Endothelial cell of umbilical vein (primary cell): ENCODE measurements around the gene FHIP1B. TPM values are rescaled to one million over a fixed set of nuclear protein-coding genes. Genes with fewer than 3 reads are reported as not detected.

Experiments used
- BruUV-seq: library from RNA; stranded (reverse); fragments of 400-500 nt; replicated peaks from 2 replicates; lab custom pipeline; 2021; lab: Mats Ljungman, UMichigan
- CTCF ChIA-PET: fragments of 300-600, 350-600 bp; sonication (Branson Sonifier 250); formaldehyde crosslinking; loops from one replicate; lab custom pipeline; 2021; ENCODE audit warnings: antibody characterized with exemption, inconsistent platforms; lab: Charles Lee
- POLR2A ChIA-PET: fragments of 300-600, 350-600 bp; sonication (Branson Sonifier 250); formaldehyde crosslinking; loops from one replicate; lab custom pipeline; 2021; ENCODE audit warnings: antibody characterized with exemption, inconsistent platforms; lab: Charles Lee
- DNase-seq: peaks from one replicate; pipeline ENCODE4 v3.0.0-alpha.2; 2011; ENCODE audit warnings: low read depth, low spot score
- FAIRE-seq: peaks from 2 replicates; lab custom pipeline; 2011; peaks lifted over from hg19 to GRCh38; lab: Jason Lieb, UNC
- H2AFZ ChIP-seq: 2 replicates; pipeline ENCODE4 v1.6.0; 2012; ENCODE audit warnings: low read depth, low read length, control low read depth, inconsistent platforms
- H3K27ac ChIP-seq: 2 replicates; pipeline ENCODE4 v1.5.1; 2011; ENCODE audit warnings: low read depth, mild to moderate bottlenecking, control low read depth, low read length, moderate library complexity; ENCODE audit not compliant: insufficient read depth
- H3K27me3 ChIP-seq, 2 experiments: 2 replicates each; pipeline versions ENCODE4 v1.6.0 to v1.6.1; 2011; ENCODE audit warnings: low read length in 2 of 2, mixed read lengths in 1 of 2; ENCODE audit not compliant: control insufficient read depth in 2 of 2, insufficient read depth in 2 of 2
- H3K36me3 ChIP-seq, 2 experiments: 2 replicates in 1 of 2; 3 replicates in 1 of 2; pipeline ENCODE4 v1.5.1; 2011; ENCODE audit warnings: low read length in 2 of 2, mild to moderate bottlenecking in 1 of 2, moderate library complexity in 1 of 2; ENCODE audit not compliant: control insufficient read depth in 2 of 2, insufficient read depth in 2 of 2; ENCODE audit errors: extremely low read depth in 1 of 2
- H3K4me1 ChIP-seq: 3 replicates; pipeline ENCODE4 v1.5.1; 2011; ENCODE audit warnings: mild to moderate bottlenecking, low read length; ENCODE audit not compliant: control insufficient read depth, insufficient read depth; ENCODE audit errors: extremely low read depth
- H3K4me2 ChIP-seq: 2 replicates; pipeline ENCODE4 v1.6.1; 2011; ENCODE audit warnings: low read length, control low read depth, mixed read lengths; ENCODE audit not compliant: insufficient read depth
- H3K4me3 ChIP-seq, 3 experiments: fragments of 200-600 bp in 1 of 3; sonication (generic), shearing (Covaris generic) in 1 of 3; replicated peaks in 1 of 3; 2 replicates each; pipeline ENCODE4 v1.5.1; 2011 to 2016; ENCODE audit warnings: control low read depth in 3 of 3, low read length in 3 of 3, mild to moderate bottlenecking in 2 of 3, inconsistent platforms in 1 of 3, low read depth in 1 of 3, moderate library complexity in 1 of 3; ENCODE audit not compliant: insufficient read depth in 1 of 3
- H3K79me2 ChIP-seq: 2 replicates; pipeline ENCODE4 v1.6.0; 2012; ENCODE audit warnings: low read length, inconsistent platforms; ENCODE audit not compliant: control insufficient read depth, insufficient read depth
- H3K9ac ChIP-seq: replicated peaks from 2 replicates; pipeline ENCODE3; 2011; ENCODE audit warnings: low read length, control low read depth; ENCODE audit not compliant: insufficient read depth; ENCODE audit errors: extremely low read depth
- H3K9me1 ChIP-seq: replicated peaks from 3 replicates; pipeline ENCODE4 v1.6.0; 2011; ENCODE audit warnings: mild to moderate bottlenecking, low read length; ENCODE audit not compliant: control insufficient read depth, insufficient read depth; ENCODE audit errors: extremely low read depth
- H3K9me3 ChIP-seq: replicated peaks from 2 replicates; pipeline ENCODE4 v1.5.1; 2012; ENCODE audit warnings: low read length, inconsistent platforms; ENCODE audit not compliant: control insufficient read depth, insufficient read depth
- H4K20me1 ChIP-seq: replicated peaks from 2 replicates; pipeline ENCODE3; 2011; ENCODE audit warnings: mild to moderate bottlenecking, low read length; ENCODE audit not compliant: control insufficient read depth, insufficient read depth; ENCODE audit errors: extremely low read depth
- CTCF ChIP-seq, 2 donors: IDR thresholded peaks; 1 replicate in 1 of 2; 2 replicates in 1 of 2; pipeline ENCODE4 v1.5.1; 2011; ENCODE audit warnings: low read length in 2 of 2, mild to moderate bottlenecking in 2 of 2, moderate library complexity in 2 of 2, control low read depth in 1 of 2, inconsistent platforms in 1 of 2, low read depth in 1 of 2; ENCODE audit not compliant: insufficient read depth in 1 of 2; ENCODE audit errors: extremely low read depth in 1 of 2
- EZH2 ChIP-seq: IDR thresholded peaks from 2 replicates; pipeline ENCODE4 v1.6.1; 2012; ENCODE audit warnings: borderline replicate concordance, low read depth, mild to moderate bottlenecking, moderate library complexity, low read length, inconsistent platforms; ENCODE audit not compliant: severe bottlenecking
- FOS ChIP-seq: IDR thresholded peaks from 2 replicates; pipeline ENCODE4 v1.6.1; 2011; ENCODE audit warnings: mild to moderate bottlenecking, low read length, moderate library complexity, borderline replicate concordance; ENCODE audit not compliant: insufficient read depth
- GATA2 ChIP-seq: IDR thresholded peaks from 2 replicates; pipeline ENCODE4 v1.7.0; 2011; ENCODE audit warnings: low read depth, mild to moderate bottlenecking, moderate library complexity, mixed read lengths, low read length; ENCODE audit not compliant: insufficient read length, insufficient read depth
- JUN ChIP-seq: IDR thresholded peaks from 2 replicates; pipeline ENCODE4 v1.6.1; 2011; ENCODE audit warnings: borderline replicate concordance, low read depth; ENCODE audit not compliant: insufficient read length, insufficient read depth
- MAX ChIP-seq: IDR thresholded peaks from 2 replicates; pipeline ENCODE4 v1.6.1; 2011; ENCODE audit not compliant: insufficient read depth, insufficient read length
- MYC ChIP-seq: IDR thresholded peaks from one replicate; pipeline ENCODE4 v1.6.1; 2011; ENCODE audit warnings: mild to moderate bottlenecking, low read depth, low read length
- POLR2A ChIP-seq: IDR thresholded peaks from 2 replicates; pipeline ENCODE4 v1.6.1; 2012; ENCODE audit warnings: low read depth, mild to moderate bottlenecking, control low read depth, low read length
- POLR2AphosphoS5 ChIP-seq: IDR thresholded peaks from 2 replicates; pipeline ENCODE4 v1.6.1; 2012; ENCODE audit warnings: low read depth, mild to moderate bottlenecking, control low read depth, low read length, moderate library complexity; ENCODE audit not compliant: insufficient read depth
- dilution Hi-C: fragments of 300-500 bp; cut with MboI; formaldehyde crosslinking; loops from one replicate; pipeline ENCODE4 v1.15.0; 2019; ENCODE audit warnings: low sequenced_read_pairs; ENCODE audit not compliant: extremely low pct_ligation_motif_present
- intact Hi-C: fragments of 100-400 bp; cut with micrococcal nuclease; formaldehyde crosslinking; loops from one replicate; pipeline ENCODE4 v1.10.0; 2022
- polyA plus RNA-seq, 4 experiments: library from polyadenylated mRNA; depleted of rRNA in 3 of 4; stranded (reverse) in 3 of 4; unstranded in 1 of 4; fragments of >200 nt; gene quantifications; 2 replicates each; pipeline versions ENCODE4 v1.2.1 to v1.2.3, GENCODE V29; 2011 to 2012; ENCODE audit warnings: missing spikeins in 1 of 4
- total RNA-seq: library from RNA; stranded (reverse); gene quantifications from 2 replicates; pipeline ENCODE4 v1.2.3, GENCODE V29; 2021

The FHIP1B gene
- total and polyA plus RNA-seq, 2 donors (not counting 3 experiments of a cell fraction or from before 2014, with no cell fraction given), result 21.3 to 50.1 TPM

GRCh38 chr11:6260207-6260726 is 25.8 kb upstream of the FHIP1B start:
- no peak overlapping the region for H3K4me2 ChIP-seq
- dilution Hi-C loops, result no loop called here
- intact Hi-C loops, result no loop called here
- DNase-seq (no peak), FAIRE-seq (no peak)
- H3K9ac ChIP-seq, result no peak overlapping the region
- BruUV-seq, result no TSS peak
- no peaks in the 10 kb centered on the region for H3K36me3 ChIP-seq
- H3K4me1 ChIP-seq, result no peaks in the 10 kb centered on the region
- H2AFZ ChIP-seq, result no peak overlapping the region
- H3K9me1 ChIP-seq, result no peaks in the 10 kb centered on the region
- ChIA-PET POLR2A (no interaction called here), CTCF (interaction anchor here (1.2 to 1.8 kb wide), 5 partner anchors 14 to 103 kb away, joined by 4 to 6 read pairs (median 5); no protein-coding TSS in a partner anchor)
- H3K9me3 ChIP-seq, result no peaks in the 10 kb centered on the region
- no peaks in the 10 kb centered on the region for H3K79me2 ChIP-seq
- H3K27me3 ChIP-seq, result peaks cover 59 to 73% of the 10 kb centered on the region in 2 experiments
- TF ChIP-seq JUN (no peak), MAX (no peak), POLR2A (no peak), FOS (no peak), CTCF (IDR thresholded peaks at IDR 0.05; ENCODE audit: extremely low read depth in 1 of 2, insufficient read depth in 1 of 2, low read depth in 1 of 2, low read length in 2 of 2) (no peak), MYC (no peak), GATA2 (no peak), EZH2 (no peak), POLR2AphosphoS5 (no peak)
- H3K4me3 ChIP-seq, result no peak overlapping the region
- H4K20me1 ChIP-seq, result no peaks in the 10 kb centered on the region
- H3K27ac ChIP-seq, result no peak overlapping the region
